Calu3 (cell line): Measurements from ENCODE around the gene SMTN. TPM values are rescaled to one million over a fixed set of nuclear protein-coding genes. Genes with fewer than 3 reads are reported as not detected.

Experiments used
- BruUV-seq: library from RNA; stranded (reverse); fragments of 400-500 nt; replicated peaks from 2 replicates; lab custom pipeline; 2021; lab: Mats Ljungman, UMichigan
- CTCF ChIA-PET: fragments of 300-600 bp; sonication (Branson Sonifier 250); formaldehyde crosslinking; loops from one replicate; lab custom pipeline; 2022; ENCODE audit warnings: antibody characterized with exemption; lab: Charles Lee
- DNase-seq: peaks from one replicate; pipeline ENCODE4 v3.0.0; 2022
- H3K27ac Mint-ChIP-seq: one replicate; pipeline ENCODE4 v1.8.0; 2022; ENCODE audit warnings: mixed read lengths; ENCODE audit not compliant: unreplicated experiment
- H3K27me3 Mint-ChIP-seq: one replicate; pipeline ENCODE4 v1.8.0; 2022; ENCODE audit warnings: mixed read lengths; ENCODE audit not compliant: unreplicated experiment
- H3K36me3 Mint-ChIP-seq: one replicate; pipeline ENCODE4 v1.8.0; 2022; ENCODE audit warnings: mild to moderate bottlenecking, moderate library complexity, mixed read lengths; ENCODE audit not compliant: insufficient read depth, unreplicated experiment
- H3K4me1 Mint-ChIP-seq: one replicate; pipeline ENCODE4 v1.8.0; 2022; ENCODE audit warnings: mild to moderate bottlenecking, low read depth, mixed read lengths; ENCODE audit not compliant: unreplicated experiment
- H3K4me3 Mint-ChIP-seq: one replicate; pipeline ENCODE4 v1.8.0; 2022; ENCODE audit warnings: mild to moderate bottlenecking, low read depth, moderate library complexity, mixed read lengths; ENCODE audit not compliant: unreplicated experiment
- H3K9me3 Mint-ChIP-seq: one replicate; pipeline ENCODE4 v1.8.0; 2022; ENCODE audit warnings: low read depth, mixed read lengths; ENCODE audit not compliant: unreplicated experiment
- CTCF ChIP-seq: fragments of 200-600 bp; IDR thresholded peaks from one replicate; pipeline ENCODE4 v1.8.0; 2022; ENCODE audit warnings: antibody characterized with exemption; ENCODE audit not compliant: unreplicated experiment
- intact Hi-C: fragments of 100-400 bp; cut with micrococcal nuclease; formaldehyde crosslinking; loops from one replicate; pipeline ENCODE4 v1.10.0; 2022; ENCODE audit not compliant: unreplicated experiment
- total RNA-seq: library from RNA; stranded (reverse); gene quantifications from 2 replicates; pipeline ENCODE4 v1.2.3, GENCODE V29; 2022

SMTN gene
- total RNA-seq, 1 experiment from 2014 or later: 61.0 TPM

- Mint-ChIP-seq H3K36me3 (peaks cover under 1% of the 10 kb centered on the region), H3K4me3 (no peak overlapping the region), H3K27me3 (no peaks in the 10 kb centered on the region), H3K9me3 (no peaks in the 10 kb centered on the region), H3K4me1 (no peaks in the 10 kb centered on the region), H3K27ac (no peak overlapping the region)
- TF ChIP-seq CTCF: no peak
- no TSS peak for BruUV-seq
- DNase-seq: no peak
- CTCF ChIA-PET: interaction anchor here (0.8 to 1.4 kb wide), 2 partner anchors 10 to 14 kb away, joined by 3 to 5 read pairs; partner anchors contain the start of gene SELENOM
- intact Hi-C loops: no loop called here
Observed at GRCh38 chr22:31093086-31093850, 12.2 kb downstream of the SMTN start.

GRCh38 chr22:31094021-31094551, 13.0 kb downstream of the SMTN start:
- no peak overlapping the region for H3K27ac Mint-ChIP-seq
- no peak for TF ChIP-seq CTCF
- H3K9me3 Mint-ChIP-seq: no peaks in the 10 kb centered on the region
- DNase-seq: no peak
- intact Hi-C loops: no loop called here
- H3K27me3 Mint-ChIP-seq: no peaks in the 10 kb centered on the region
- no peaks in the 10 kb centered on the region for H3K4me1 Mint-ChIP-seq
- BruUV-seq: no TSS peak
- peaks cover 5% of the 10 kb centered on the region for H3K36me3 Mint-ChIP-seq
- no peak overlapping the region for H3K4me3 Mint-ChIP-seq
- CTCF ChIA-PET: interaction anchor here (1.4 kb wide), 1 partner anchor 9 kb away, joined by 5 read pairs; no protein-coding TSS in a partner anchor

GRCh38 chr22:31094741-31095140, 13.6 kb downstream of the SMTN start:
- Mint-ChIP-seq H3K27me3 (no peaks in the 10 kb centered on the region), H3K9me3 (no peaks in the 10 kb centered on the region), H3K27ac (no peak overlapping the region), H3K36me3 (peaks cover 5% of the 10 kb centered on the region), H3K4me3 (no peak overlapping the region), H3K4me1 (no peaks in the 10 kb centered on the region)
- CTCF ChIA-PET: interaction anchor here (1.4 to 1.8 kb wide), 2 partner anchors 8 to 13 kb away, joined by 5 to 8 read pairs; partner anchors contain the start of gene SELENOM
- no TSS peak for BruUV-seq
- intact Hi-C loops: no loop called here
- no peak for TF ChIP-seq CTCF
- DNase-seq: no peak

GRCh38 chr22:31095637-31096249, 14.6 kb downstream of the SMTN start:
- CTCF ChIA-PET: interaction anchor here (1.0 to 1.8 kb wide), 2 partner anchors 12 to 15 kb away, joined by 4 to 8 read pairs; partner anchors contain the start of genes SELENOM and SMTN
- Mint-ChIP-seq H3K4me3 (no peak overlapping the region), H3K36me3 (peaks cover 5% of the 10 kb centered on the region), H3K27me3 (no peaks in the 10 kb centered on the region), H3K9me3 (no peaks in the 10 kb centered on the region), H3K4me1 (no peaks in the 10 kb centered on the region), H3K27ac (no peak overlapping the region)
- DNase-seq: no peak
- intact Hi-C loops: no loop called here
- BruUV-seq: no TSS peak
- no peak for TF ChIP-seq CTCF
